ENCODE data around the gene LCE1D.

The LCE1D gene

DNA sequence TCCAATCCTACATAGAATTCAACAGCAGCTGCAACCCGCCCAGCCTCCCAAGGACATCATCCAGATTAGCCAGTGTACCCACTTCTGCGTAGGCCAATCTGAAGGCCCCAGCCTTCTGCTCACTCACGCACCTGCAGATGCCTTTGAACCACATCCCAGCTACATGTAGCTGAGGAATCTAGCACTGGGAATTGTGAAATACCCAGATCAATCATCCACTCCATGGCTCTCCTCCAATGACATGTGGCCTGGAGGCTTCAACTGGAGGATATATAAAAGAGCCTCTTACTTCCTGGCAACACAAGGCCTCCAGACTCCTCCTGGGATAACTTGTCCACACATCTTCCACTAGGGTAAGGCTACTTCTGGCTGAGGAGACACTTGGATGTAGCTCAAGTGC lies 46.0 kb downstream of the LCE1D start, which contains the start of gene LCE6A:
Gene LCE6A (plus strand): TSS at position 301 of the 400 bp plus-strand sequence. CDS start 665 bp downstream, outside the sequence.
- TF ChIP-seq, protein P1, sequence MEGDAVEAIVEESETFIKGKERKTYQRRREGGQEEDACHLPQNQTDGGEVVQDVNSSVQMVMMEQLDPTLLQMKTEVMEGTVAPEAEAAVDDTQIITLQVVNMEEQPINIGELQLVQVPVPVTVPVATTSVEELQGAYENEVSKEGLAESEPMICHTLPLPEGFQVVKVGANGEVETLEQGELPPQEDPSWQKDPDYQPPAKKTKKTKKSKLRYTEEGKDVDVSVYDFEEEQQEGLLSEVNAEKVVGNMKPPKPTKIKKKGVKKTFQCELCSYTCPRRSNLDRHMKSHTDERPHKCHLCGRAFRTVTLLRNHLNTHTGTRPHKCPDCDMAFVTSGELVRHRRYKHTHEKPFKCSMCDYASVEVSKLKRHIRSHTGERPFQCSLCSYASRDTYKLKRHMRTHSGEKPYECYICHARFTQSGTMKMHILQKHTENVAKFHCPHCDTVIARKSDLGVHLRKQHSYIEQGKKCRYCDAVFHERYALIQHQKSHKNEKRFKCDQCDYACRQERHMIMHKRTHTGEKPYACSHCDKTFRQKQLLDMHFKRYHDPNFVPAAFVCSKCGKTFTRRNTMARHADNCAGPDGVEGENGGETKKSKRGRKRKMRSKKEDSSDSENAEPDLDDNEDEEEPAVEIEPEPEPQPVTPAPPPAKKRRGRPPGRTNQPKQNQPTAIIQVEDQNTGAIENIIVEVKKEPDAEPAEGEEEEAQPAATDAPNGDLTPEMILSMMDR (IDR thresholded peaks at IDR 0.05; ENCODE audit: extremely low read depth, missing control alignments): no peak
- DNase-seq (ENCODE audit: low spot score): no peak

Data from GM20000 (cell line).